ENCODE results near the gene DKK3.

DKK3 gene

GRCh38 chr11:12015486-12015885 lies 7.1 kb upstream of the DKK3 start:
- H3K9me3 ChIP-seq (ENCODE audit: insufficient read depth, low read length), result no peaks in the 10 kb centered on the region
- H2AFZ ChIP-seq (ENCODE audit: low read depth, low read length, severe bottlenecking), result no peak overlapping the region
- no peaks in the 10 kb centered on the region for H4K20me1 ChIP-seq (ENCODE audit: low read depth, low read length)
- no peak overlapping the region for H3K9ac ChIP-seq (ENCODE audit: low read length)
- no peaks in the 10 kb centered on the region for H3K9me2 ChIP-seq (replicated peaks; ENCODE audit: insufficient read depth, low read length)
- H3K27me3 ChIP-seq (ENCODE audit: low read length), result no peaks in the 10 kb centered on the region
- TF ChIP-seq EZH2phosphoT487 (conservative IDR thresholded peaks at IDR 0.05; ENCODE audit: low read length) (no peak), CTCF (IDR thresholded peaks at IDR 0.05; ENCODE audit: insufficient read depth, low read length, poor library complexity, severe bottlenecking) (no peak)
- H3K4me3 ChIP-seq (ENCODE audit: insufficient read depth, low read length, poor library complexity, severe bottlenecking), result no peak overlapping the region
- no peaks in the 10 kb centered on the region for H3K36me3 ChIP-seq (ENCODE audit: low read length)
- H3K27ac ChIP-seq (ENCODE audit: low read depth, low read length), result no peak overlapping the region
- no peak overlapping the region for H3K4me2 ChIP-seq (ENCODE audit: low read depth, low read length, poor library complexity, severe bottlenecking)
- H3F3A ChIP-seq (ENCODE audit: insufficient read depth), result no peaks in the 10 kb centered on the region
- H3K79me2 ChIP-seq (ENCODE audit: insufficient read depth, low read length), result no peaks in the 10 kb centered on the region

- Histone ChIP-seq H3K9me2 (replicated peaks; ENCODE audit: insufficient read depth, low read length) (no peaks in the 10 kb centered on the region), H3K4me2 (ENCODE audit: low read depth, low read length, poor library complexity, severe bottlenecking) (no peak overlapping the region), H3F3A (ENCODE audit: insufficient read depth) (no peaks in the 10 kb centered on the region), H3K4me3 (ENCODE audit: insufficient read depth, low read length, poor library complexity, severe bottlenecking) (no peak overlapping the region), H3K36me3 (ENCODE audit: low read length) (no peaks in the 10 kb centered on the region), H3K9ac (ENCODE audit: low read length) (no peak overlapping the region), H3K27me3 (ENCODE audit: low read length) (no peaks in the 10 kb centered on the region), H3K79me2 (ENCODE audit: insufficient read depth, low read length) (no peaks in the 10 kb centered on the region), H4K20me1 (ENCODE audit: low read depth, low read length) (no peaks in the 10 kb centered on the region), H3K27ac (ENCODE audit: low read depth, low read length) (no peak overlapping the region), H2AFZ (ENCODE audit: low read depth, low read length, severe bottlenecking) (no peak overlapping the region), H3K9me3 (ENCODE audit: insufficient read depth, low read length) (no peaks in the 10 kb centered on the region)
- TF ChIP-seq CTCF (IDR thresholded peaks at IDR 0.05; ENCODE audit: insufficient read depth, low read length, poor library complexity, severe bottlenecking), result no peak
- TF ChIP-seq EZH2phosphoT487 (conservative IDR thresholded peaks at IDR 0.05; ENCODE audit: low read length), result no peak
These were observed 5.4 kb upstream of the DKK3 start for GRCh38 chr11:12013781-12014180.

- Histone ChIP-seq H3K9me2 (replicated peaks; ENCODE audit: insufficient read depth, low read length) (no peaks in the 10 kb centered on the region), H3K9me3 (ENCODE audit: insufficient read depth, low read length) (no peaks in the 10 kb centered on the region), H3F3A (ENCODE audit: insufficient read depth) (no peaks in the 10 kb centered on the region), H2AFZ (ENCODE audit: low read depth, low read length, severe bottlenecking) (no peak overlapping the region), H3K27ac (ENCODE audit: low read depth, low read length) (no peak overlapping the region), H3K27me3 (ENCODE audit: low read length) (no peaks in the 10 kb centered on the region), H3K4me2 (ENCODE audit: low read depth, low read length, poor library complexity, severe bottlenecking) (no peak overlapping the region), H3K9ac (ENCODE audit: low read length) (no peak overlapping the region), H4K20me1 (ENCODE audit: low read depth, low read length) (no peaks in the 10 kb centered on the region), H3K79me2 (ENCODE audit: insufficient read depth, low read length) (no peaks in the 10 kb centered on the region), H3K36me3 (ENCODE audit: low read length) (no peaks in the 10 kb centered on the region), H3K4me3 (ENCODE audit: insufficient read depth, low read length, poor library complexity, severe bottlenecking) (no peak overlapping the region)
- TF ChIP-seq EZH2phosphoT487 (conservative IDR thresholded peaks at IDR 0.05; ENCODE audit: low read length), result no peak
- no peak for TF ChIP-seq CTCF (IDR thresholded peaks at IDR 0.05; ENCODE audit: insufficient read depth, low read length, poor library complexity, severe bottlenecking)
These were observed 1.3 kb upstream of the DKK3 start for GRCh38 chr11:12009617-12010321.
